H1 (cell line): Measurements from ENCODE around the gene TRABD2B. TPM values are rescaled to one million over a fixed set of nuclear protein-coding genes. Genes with fewer than 3 reads are reported as not detected.

Experiments
- CTCF ChIA-PET: fragments of 300-600 bp; sonication (Branson Sonifier 250); formaldehyde crosslinking; loops from one replicate; lab custom pipeline; 2021; ENCODE audit not compliant: partially characterized antibody; lab: Charles Lee
- POLR2A ChIA-PET: fragments of 300-600 bp; sonication (Branson Sonifier 250); formaldehyde crosslinking; loops from one replicate; lab custom pipeline; 2021; ENCODE audit warnings: inconsistent platforms; ENCODE audit not compliant: partially characterized antibody; lab: Charles Lee
- DNase-seq, 2 experiments: peaks; one replicate each; pipeline versions ENCODE4 v3.0.0 to v3.0.0-alpha.2; 2010 to 2022; ENCODE audit warnings: low spot score in 2 of 2, low read depth in 1 of 2, mixed read lengths in 1 of 2
- FAIRE-seq: peaks from 2 replicates; lab custom pipeline; 2011; peaks lifted over from hg19 to GRCh38; lab: Jason Lieb, UNC
- H2AFZ ChIP-seq: 2 replicates; pipeline ENCODE4 v1.8.1; 2012; ENCODE audit warnings: low read length, inconsistent platforms
- H2AK5ac ChIP-seq: 2 replicates; pipeline ENCODE4 v1.6.1; 2013; ENCODE audit warnings: low read depth, low read length
- H2BK120ac ChIP-seq: replicated peaks from 2 replicates; pipeline ENCODE3; 2013; ENCODE audit warnings: low read depth, low read length, inconsistent platforms
- H2BK12ac ChIP-seq: 2 replicates; pipeline ENCODE4 v1.6.1; 2013; ENCODE audit warnings: low read depth, low read length
- H2BK15ac ChIP-seq: 2 replicates; pipeline ENCODE4 v1.6.1; 2013; ENCODE audit warnings: low read length
- H2BK20ac ChIP-seq: 2 replicates; pipeline ENCODE4 v1.6.1; 2013; ENCODE audit warnings: low read length
- H2BK5ac ChIP-seq: 2 replicates; pipeline ENCODE4 v1.6.1; 2013; ENCODE audit warnings: low read depth, low read length
- H3K14ac ChIP-seq: 2 replicates; pipeline ENCODE4 v1.6.1; 2013; ENCODE audit warnings: inconsistent platforms; ENCODE audit not compliant: insufficient read length
- H3K18ac ChIP-seq: 2 replicates; pipeline ENCODE4 v1.6.1; 2013; ENCODE audit warnings: low read length; ENCODE audit errors: extremely low read depth
- H3K23ac ChIP-seq: 2 replicates; pipeline ENCODE4 v1.6.1; 2013; ENCODE audit warnings: inconsistent platforms; ENCODE audit not compliant: insufficient read length
- H3K23me2 ChIP-seq: 2 replicates; pipeline ENCODE4 v1.6.1; 2013; ENCODE audit warnings: low read depth, low read length
- H3K27ac ChIP-seq: 2 replicates; pipeline ENCODE4 v1.6.1; 2011; ENCODE audit warnings: low read depth, low read length, inconsistent platforms
- H3K27me3 ChIP-seq, 4 experiments: replicated peaks in 1 of 4; 1 replicate in 1 of 4; 2 replicates in 3 of 4; pipeline versions ENCODE4 v1.6.1 to v1.8.1; 2011 to 2013; ENCODE audit warnings: low read length in 3 of 4, mild to moderate bottlenecking in 3 of 4, inconsistent platforms in 2 of 4, mixed read lengths in 2 of 4, moderate library complexity in 1 of 4; ENCODE audit not compliant: control insufficient read depth in 3 of 4, insufficient read depth in 3 of 4; ENCODE audit errors: extremely low read depth in 1 of 4
- H3K36me3 ChIP-seq, 4 experiments: 2 replicates each; pipeline versions ENCODE4 v1.6.1 to v1.8.1; 2011 to 2013; ENCODE audit warnings: mild to moderate bottlenecking in 4 of 4, low read length in 3 of 4, moderate library complexity in 2 of 4, control low read depth in 1 of 4, inconsistent platforms in 1 of 4; ENCODE audit not compliant: insufficient read depth in 4 of 4, control insufficient read depth in 2 of 4
- H3K4ac ChIP-seq: replicated peaks from 2 replicates; pipeline ENCODE3; 2013; ENCODE audit warnings: low read length, low read depth, mixed read lengths, inconsistent platforms; ENCODE audit not compliant: insufficient read length
- H3K4me1 ChIP-seq, 4 experiments: replicated peaks in 1 of 4; 1 replicate in 1 of 4; 2 replicates in 3 of 4; pipeline versions ENCODE4 v1.6.1 to v1.8.1; 2011 to 2013; ENCODE audit warnings: low read length in 3 of 4, inconsistent platforms in 2 of 4, mixed read lengths in 1 of 4; ENCODE audit not compliant: insufficient read depth in 4 of 4, control insufficient read depth in 3 of 4
- H3K4me2 ChIP-seq, 2 experiments: 2 replicates each; pipeline versions ENCODE4 v1.6.1 to v1.8.1; 2011 to 2013; ENCODE audit warnings: low read depth in 2 of 2, low read length in 2 of 2, control low read depth in 1 of 2, inconsistent platforms in 1 of 2, mild to moderate bottlenecking in 1 of 2; ENCODE audit not compliant: insufficient read depth in 1 of 2
- H3K4me3 ChIP-seq, 4 experiments: fragments of 200-600, 300-600 bp in 1 of 4; sonication (generic), shearing (Covaris generic), sonication (Bioruptor Twin) in 1 of 4; 2 replicates each; pipeline versions ENCODE4 v1.5.1 to v1.8.1; 2011 to 2016; ENCODE audit warnings: low read length in 4 of 4, low read depth in 3 of 4, control low read depth in 2 of 4, inconsistent platforms in 2 of 4, mild to moderate bottlenecking in 2 of 4, mixed read lengths in 1 of 4, moderate library complexity in 1 of 4; ENCODE audit not compliant: insufficient read depth in 2 of 4; ENCODE audit errors: extremely low read depth in 1 of 4
- H3K56ac ChIP-seq: replicated peaks from 2 replicates; pipeline ENCODE3; 2013; ENCODE audit warnings: low read depth, mild to moderate bottlenecking, mixed read lengths, low read length, inconsistent platforms; ENCODE audit not compliant: insufficient read length
- H3K79me1 ChIP-seq: 2 replicates; pipeline ENCODE4 v1.6.1; 2013; ENCODE audit warnings: low read depth, low read length, control low read depth
- H3K79me2 ChIP-seq, 2 experiments: 2 replicates each; pipeline versions ENCODE4 v1.6.1 to v1.8.1; 2012 to 2013; ENCODE audit warnings: low read length in 2 of 2, mild to moderate bottlenecking in 2 of 2, inconsistent platforms in 1 of 2; ENCODE audit not compliant: insufficient read depth in 2 of 2, control insufficient read depth in 1 of 2
- H3K9ac ChIP-seq, 4 experiments: replicated peaks in 1 of 4; 1 replicate in 1 of 4; 2 replicates in 3 of 4; pipeline versions ENCODE4 v1.6.1 to v1.8.1; 2011 to 2013; ENCODE audit warnings: low read depth in 3 of 4, low read length in 3 of 4, control low read depth in 2 of 4, mild to moderate bottlenecking in 2 of 4, moderate library complexity in 2 of 4, inconsistent platforms in 1 of 4; ENCODE audit errors: extremely low read depth in 1 of 4
- H3K9me3 ChIP-seq, 2 experiments: 2 replicates each; pipeline versions ENCODE4 v1.6.1 to v1.8.1; 2012 to 2013; ENCODE audit warnings: mild to moderate bottlenecking in 2 of 2, moderate library complexity in 2 of 2, control low read depth in 1 of 2, inconsistent platforms in 1 of 2, low read depth in 1 of 2, low read length in 1 of 2, mixed read lengths in 1 of 2; ENCODE audit not compliant: insufficient read depth in 2 of 2
- H4K20me1 ChIP-seq, 2 experiments: replicated peaks in 1 of 2; 2 replicates each; pipeline versions ENCODE3 to v1.8.1; 2011 to 2013; ENCODE audit warnings: inconsistent platforms in 2 of 2, low read length in 2 of 2, mild to moderate bottlenecking in 1 of 2; ENCODE audit not compliant: insufficient read depth in 2 of 2, control insufficient read depth in 1 of 2
- H4K5ac ChIP-seq: 2 replicates; pipeline ENCODE4 v1.6.1; 2013; ENCODE audit warnings: low read length, low read depth, mixed read lengths, inconsistent platforms; ENCODE audit not compliant: insufficient read length
- H4K8ac ChIP-seq: 2 replicates; pipeline ENCODE4 v1.8.0; 2013; ENCODE audit warnings: mild to moderate bottlenecking, moderate library complexity, low read length, inconsistent platforms; ENCODE audit not compliant: insufficient read depth; ENCODE audit errors: extremely low read depth
- H4K91ac ChIP-seq: replicated peaks from 2 replicates; pipeline ENCODE3; 2013; ENCODE audit warnings: low read length, mixed read lengths, inconsistent platforms; ENCODE audit not compliant: insufficient read length
- CBX8 ChIP-seq: fragments of 300-800, 300-1000 bp; sonication (generic); IDR thresholded peaks from 2 replicates; pipeline ENCODE4 v1.7.1; 2016; ENCODE audit warnings: low read depth, low read length, borderline replicate concordance
- CHD2 ChIP-seq: IDR thresholded peaks from 2 replicates; pipeline ENCODE4 v1.6.1; 2012; ENCODE audit warnings: low read length, improper control_type of control experiment
- EZH2 ChIP-seq: fragments of 200-600 bp; sonication (generic); IDR thresholded peaks from 2 replicates; pipeline ENCODE4 v1.7.1; 2012; ENCODE audit warnings: low read depth, mild to moderate bottlenecking, moderate library complexity, low read length, inconsistent platforms; ENCODE audit not compliant: severe bottlenecking
- KDM4A ChIP-seq: IDR thresholded peaks from one replicate; pipeline ENCODE4 v1.7.1; 2012; ENCODE audit warnings: low read depth, mild to moderate bottlenecking, moderate library complexity, low read length, inconsistent platforms; ENCODE audit not compliant: severe bottlenecking
- MAFK ChIP-seq: IDR thresholded peaks from 2 replicates; pipeline ENCODE4 v1.6.1; 2012; ENCODE audit warnings: low read depth, mild to moderate bottlenecking, improper control_type of control experiment, low read length
- PHF8 ChIP-seq: fragments of 200-600 bp; sonication (generic); conservative IDR thresholded peaks from 2 replicates; pipeline ENCODE4 v1.7.1; 2012; ENCODE audit warnings: low read depth, mild to moderate bottlenecking, inconsistent platforms, low read length, moderate library complexity
- RBBP5 ChIP-seq: IDR thresholded peaks from 2 replicates; pipeline ENCODE4 v1.7.1; 2012; ENCODE audit warnings: low read depth, mild to moderate bottlenecking, inconsistent platforms, low read length, moderate library complexity, borderline replicate concordance
- RXRA ChIP-seq: IDR thresholded peaks from 2 replicates; pipeline ENCODE4 v1.6.1; 2011; ENCODE audit warnings: low read depth, mild to moderate bottlenecking, low read length, moderate library complexity; ENCODE audit not compliant: insufficient read depth
- SAP30 ChIP-seq: fragments of 300-600 bp; sonication (generic); IDR thresholded peaks from 2 replicates; pipeline ENCODE4 v1.7.1; 2012; ENCODE audit warnings: low read length, moderate library complexity, mild to moderate bottlenecking, inconsistent platforms; ENCODE audit not compliant: insufficient read depth, insufficient replicate concordance
- SP1 ChIP-seq: IDR thresholded peaks from 2 replicates; pipeline ENCODE4 v1.6.1; 2011; ENCODE audit warnings: low read depth, low read length
- TAF1 ChIP-seq: IDR thresholded peaks from 2 replicates; pipeline ENCODE4 v1.6.1; 2011; ENCODE audit warnings: mild to moderate bottlenecking, low read depth, low read length
- WGBS, 2 experiments: shearing (Covaris generic) in 1 of 2; methylation state at CpG; one replicate each; pipeline versions ENCODE4 v1.1.6 to v1.1.7; 2013 to 2015; ENCODE audit warnings: low lambda C conversion rate in 2 of 2, mixed read lengths in 2 of 2, inconsistent platforms in 1 of 2, low coverage in 1 of 2, missing lambda C conversion rate in 1 of 2; ENCODE audit not compliant: insufficient replicate concordance in 2 of 2, insufficient coverage in 1 of 2, insufficient read length in 1 of 2; ENCODE audit errors: extremely low coverage in 1 of 2, missing lambda C conversion rate in 1 of 2; 5-methylcytosine and 5-hydroxymethylcytosine counted together
- polyA plus RNA-seq, 7 experiments: library from polyadenylated mRNA; depleted of rRNA in 3 of 7; stranded (reverse) in 5 of 7; unstranded in 2 of 7; fragments of >200 nt in 5 of 7; fragments of 200-250 nt in 2 of 7; gene quantifications; 1 replicate in 5 of 7; 2 replicates in 1 of 7; 4 replicates in 1 of 7; pipeline versions ENCODE4 v1.2.1 to v1.2.3, GENCODE V29; 2011 to 2013; ENCODE audit warnings: missing spikeins in 2 of 7, mixed read lengths in 2 of 7
- total RNA-seq: library from RNA; stranded (reverse); fragmentation: NEBNext Ultra II Directional; extraction: Animal tissue kit (Norgen Biotek cat#: 25700); gene quantifications from 2 replicates; pipeline ENCODE4 v1.2.1, GENCODE V29; 2021
- TF ChIP-seq, protein P1 (sequence below): IDR thresholded peaks from 2 replicates; pipeline ENCODE4 v1.6.1; 2012; ENCODE audit warnings: inconsistent platforms
- TF ChIP-seq, protein P2 (sequence below): IDR thresholded peaks from 2 replicates; pipeline ENCODE4 v1.6.1; 2011; ENCODE audit warnings: low read length, improper control_type of control experiment

TRABD2B gene
- total and polyA plus RNA-seq, 2 of the 8 experiments (the other 6 are each of a cell fraction or from before 2014, with no cell fraction given) = 0.95 to 3.4 TPM

DNA sequence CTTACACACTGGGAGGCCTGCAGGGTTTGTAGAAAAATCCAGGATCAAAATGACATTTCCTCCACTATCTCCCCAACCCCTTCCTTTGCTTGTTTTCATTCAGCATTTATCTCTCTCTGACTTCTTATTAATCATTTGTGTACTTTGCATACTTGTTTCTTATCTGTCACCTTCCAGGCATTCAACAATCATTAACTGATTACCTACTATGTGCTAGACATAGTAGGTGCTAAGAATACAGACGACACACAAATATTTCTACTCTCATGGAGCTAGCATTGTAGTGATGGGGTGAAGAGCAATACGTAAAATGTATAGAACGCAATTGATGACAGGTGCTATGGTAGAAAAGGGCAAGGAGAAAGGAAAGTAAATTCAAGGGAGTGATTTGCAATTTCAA, 20.9 kb downstream of the TRABD2B start:
- DNase-seq (no peak), FAIRE-seq (no peak)
- Histone ChIP-seq H4K8ac (no peak overlapping the region), H3K79me1 (no peaks in the 10 kb centered on the region), H2BK120ac (no peak overlapping the region), H2AFZ (no peak overlapping the region), H3K27ac (no peak overlapping the region), H3K36me3 (no peaks in the 10 kb centered on the region), H2BK20ac (no peak overlapping the region), H3K4me1 (peaks cover 0 to 2% (median 0%) of the 10 kb centered on the region in 4 experiments; a peak in 2 of 7 replicates), H3K23me2 (no peaks in the 10 kb centered on the region), H3K4me2 (no peak overlapping the region), H2BK5ac (no peak overlapping the region), H3K4me3 (no peak overlapping the region), H3K14ac (no peak overlapping the region), H3K79me2 (0 out of 4 replicates have a peak, but pooled peaks cover 0 to 4% of the 10 kb centered on the region in 2 experiments), H3K27me3 (no peaks in the 10 kb centered on the region), H3K9me3 (no peaks in the 10 kb centered on the region), H3K56ac (no peak overlapping the region), H4K20me1 (peaks cover 2 to 3% of the 10 kb centered on the region in 2 experiments), H2AK5ac (no peak overlapping the region), H2BK15ac (no peak overlapping the region), H4K5ac (no peak overlapping the region), H3K23ac (no peak overlapping the region), H2BK12ac (no peak overlapping the region), H3K4ac (no peak overlapping the region), H3K9ac (no peak overlapping the region), H4K91ac (no peak overlapping the region), H3K18ac (no peak overlapping the region)
- 80% methylated on average over 3 of the region's 3 CpGs; no CpG with 5 or more reads in 1 of the 2 experiments for WGBS, 2 experiments
- ChIA-PET POLR2A (no interaction called here), CTCF (interaction anchor here (0.6 to 1.4 kb wide), 2 partner anchors 25 to 222 kb away, joined by 3 read pairs; no protein-coding TSS in a partner anchor)
- TF ChIP-seq EZH2 (no peak), TAF1 (no peak), RBBP5 (no peak), KDM4A (no peak), CBX8 (no peak), CHD2 (no peak), SP1 (no peak), MAFK (no peak), PHF8 (no peak), RXRA (no peak), SAP30 (no peak)
- TF ChIP-seq, protein P1, sequence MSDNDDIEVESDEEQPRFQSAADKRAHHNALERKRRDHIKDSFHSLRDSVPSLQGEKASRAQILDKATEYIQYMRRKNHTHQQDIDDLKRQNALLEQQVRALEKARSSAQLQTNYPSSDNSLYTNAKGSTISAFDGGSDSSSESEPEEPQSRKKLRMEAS = no peak
- TF ChIP-seq, protein P2, sequence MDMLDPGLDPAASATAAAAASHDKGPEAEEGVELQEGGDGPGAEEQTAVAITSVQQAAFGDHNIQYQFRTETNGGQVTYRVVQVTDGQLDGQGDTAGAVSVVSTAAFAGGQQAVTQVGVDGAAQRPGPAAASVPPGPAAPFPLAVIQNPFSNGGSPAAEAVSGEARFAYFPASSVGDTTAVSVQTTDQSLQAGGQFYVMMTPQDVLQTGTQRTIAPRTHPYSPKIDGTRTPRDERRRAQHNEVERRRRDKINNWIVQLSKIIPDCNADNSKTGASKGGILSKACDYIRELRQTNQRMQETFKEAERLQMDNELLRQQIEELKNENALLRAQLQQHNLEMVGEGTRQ = no peak
